Lower leg skin (tissue), 3 donors: Measurements from ENCODE around the gene VPS26B.

Experiments
- CTCF ChIP-seq, 3 donors: fragments of 450-650 bp; IDR thresholded peaks; one replicate each; pipeline ENCODE4 v1.5.1; 2016; ENCODE audit warnings: antibody characterized with exemption in 3 of 3, mild to moderate bottlenecking in 3 of 3, moderate library complexity in 2 of 3
- POLR2A ChIP-seq, 2 donors: fragments of 450-650 bp; IDR thresholded peaks; one replicate each; pipeline ENCODE4 v1.6.1; 2016 to 2017; ENCODE audit warnings: antibody characterized with exemption in 2 of 2, mild to moderate bottlenecking in 1 of 2, moderate library complexity in 1 of 2

- TF ChIP-seq POLR2A (IDR thresholded peaks at IDR 0.05) = no peak
- TF ChIP-seq CTCF (IDR thresholded peaks at IDR 0.05) = no peak
Observed at GRCh38 chr11:134282121-134283045, 57.9 kb downstream of the VPS26B start.
